Measurements from ENCODE around the gene WSCD2. TPM values are rescaled to one million over a fixed set of nuclear protein-coding genes. Genes with fewer than 3 reads are reported as not detected.

WSCD2 gene
- total RNA-seq, 1 experiment from 2014 or later = not detected

GRCh38 chr12:108109504-108109903 is 19.6 kb upstream of the WSCD2 start:
- Histone ChIP-seq H3K36me3 (ENCODE audit: control insufficient read depth, insufficient read depth, low read length) (no peaks in the 10 kb centered on the region), H3K4me1 (no peaks in the 10 kb centered on the region), H3K4me3 (ENCODE audit: low read depth, low read length) (no peak overlapping the region), H3K9me3 (no peaks in the 10 kb centered on the region), H3K27me3 (replicated peaks; ENCODE audit: control insufficient read depth, insufficient read depth, low read length) (no peaks in the 10 kb centered on the region; the same call in 1 of the 2 replicates)
- Mint-ChIP-seq H3K27ac (ENCODE audit: unreplicated experiment) (no peak overlapping the region), H3K27me3 (ENCODE audit: insufficient read depth, unreplicated experiment) (peaks cover 6% of the 10 kb centered on the region), H3K4me3 (ENCODE audit: unreplicated experiment) (no peak overlapping the region), H3K4me1 (ENCODE audit: low read depth, unreplicated experiment) (no peaks in the 10 kb centered on the region), H3K36me3 (ENCODE audit: insufficient read depth, unreplicated experiment) (peaks cover under 1% of the 10 kb centered on the region), H3K9me3 (ENCODE audit: unreplicated experiment) (no peaks in the 10 kb centered on the region)
- no TSS peak for BruUV-seq (replicated peaks)
- TF ChIP-seq, protein P1, sequence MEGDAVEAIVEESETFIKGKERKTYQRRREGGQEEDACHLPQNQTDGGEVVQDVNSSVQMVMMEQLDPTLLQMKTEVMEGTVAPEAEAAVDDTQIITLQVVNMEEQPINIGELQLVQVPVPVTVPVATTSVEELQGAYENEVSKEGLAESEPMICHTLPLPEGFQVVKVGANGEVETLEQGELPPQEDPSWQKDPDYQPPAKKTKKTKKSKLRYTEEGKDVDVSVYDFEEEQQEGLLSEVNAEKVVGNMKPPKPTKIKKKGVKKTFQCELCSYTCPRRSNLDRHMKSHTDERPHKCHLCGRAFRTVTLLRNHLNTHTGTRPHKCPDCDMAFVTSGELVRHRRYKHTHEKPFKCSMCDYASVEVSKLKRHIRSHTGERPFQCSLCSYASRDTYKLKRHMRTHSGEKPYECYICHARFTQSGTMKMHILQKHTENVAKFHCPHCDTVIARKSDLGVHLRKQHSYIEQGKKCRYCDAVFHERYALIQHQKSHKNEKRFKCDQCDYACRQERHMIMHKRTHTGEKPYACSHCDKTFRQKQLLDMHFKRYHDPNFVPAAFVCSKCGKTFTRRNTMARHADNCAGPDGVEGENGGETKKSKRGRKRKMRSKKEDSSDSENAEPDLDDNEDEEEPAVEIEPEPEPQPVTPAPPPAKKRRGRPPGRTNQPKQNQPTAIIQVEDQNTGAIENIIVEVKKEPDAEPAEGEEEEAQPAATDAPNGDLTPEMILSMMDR (IDR thresholded peaks at IDR 0.05; ENCODE audit: insufficient read depth in 1 of 2, low read depth in 1 of 2, low read length in 1 of 2, severe bottlenecking in 1 of 2, unreplicated experiment in 1 of 2) = no peak
- CTCF ChIA-PET = no interaction called here
- POLR2A ChIA-PET = no interaction called here
- DNase-seq = no peak
- intact Hi-C loops (cut with micrococcal nuclease; ENCODE audit: unreplicated experiment) = no loop called here

- no peak for DNase-seq
- Mint-ChIP-seq H3K27me3 (ENCODE audit: insufficient read depth, unreplicated experiment) (peaks cover 10% of the 10 kb centered on the region), H3K27ac (ENCODE audit: unreplicated experiment) (no peak overlapping the region), H3K9me3 (ENCODE audit: unreplicated experiment) (no peaks in the 10 kb centered on the region), H3K4me3 (ENCODE audit: unreplicated experiment) (no peak overlapping the region), H3K4me1 (ENCODE audit: low read depth, unreplicated experiment) (no peaks in the 10 kb centered on the region), H3K36me3 (ENCODE audit: insufficient read depth, unreplicated experiment) (peaks cover 5% of the 10 kb centered on the region)
- H3K4me1 ChIP-seq = no peaks in the 10 kb centered on the region
- CTCF ChIA-PET = no interaction called here
- BruUV-seq (replicated peaks) = no TSS peak
- POLR2A ChIA-PET = no interaction called here
- H3K9me3 ChIP-seq = no peaks in the 10 kb centered on the region
- intact Hi-C loops (cut with micrococcal nuclease; ENCODE audit: unreplicated experiment) = no loop called here
- TF ChIP-seq, protein P1 (IDR thresholded peaks at IDR 0.05; ENCODE audit: insufficient read depth in 1 of 2, low read depth in 1 of 2, low read length in 1 of 2, severe bottlenecking in 1 of 2, unreplicated experiment in 1 of 2) = no peak
- H3K27me3 ChIP-seq (replicated peaks; ENCODE audit: control insufficient read depth, insufficient read depth, low read length) = no peaks in the 10 kb centered on the region; the same call in 1 of the 2 replicates
- no peaks in the 10 kb centered on the region for H3K36me3 ChIP-seq (ENCODE audit: control insufficient read depth, insufficient read depth, low read length)
- H3K4me3 ChIP-seq (ENCODE audit: low read depth, low read length) = no peak overlapping the region
Observed at GRCh38 chr12:108109954-108110353, 19.1 kb upstream of the WSCD2 start.

GRCh38 chr12:108110844-108111243 is 18.2 kb upstream of the WSCD2 start:
- no peak overlapping the region for H3K27ac Mint-ChIP-seq (ENCODE audit: unreplicated experiment)
- no peak overlapping the region for H3K4me3 ChIP-seq (ENCODE audit: low read depth, low read length)
- CTCF ChIA-PET = interaction anchor here (0.7 kb wide), 1 partner anchor 197 kb away, joined by 3 read pairs; no protein-coding TSS in a partner anchor
- POLR2A ChIA-PET = no interaction called here
- TF ChIP-seq, protein P1 (IDR thresholded peaks at IDR 0.05; ENCODE audit: insufficient read depth in 1 of 2, low read depth in 1 of 2, low read length in 1 of 2, severe bottlenecking in 1 of 2, unreplicated experiment in 1 of 2) = no peak
- H3K4me3 Mint-ChIP-seq (ENCODE audit: unreplicated experiment) = no peak overlapping the region
- H3K27me3 ChIP-seq (replicated peaks; ENCODE audit: control insufficient read depth, insufficient read depth, low read length) = no peaks in the 10 kb centered on the region; the same call in 1 of the 2 replicates
- H3K9me3 ChIP-seq = no peaks in the 10 kb centered on the region
- peaks cover 6% of the 10 kb centered on the region for H3K27me3 Mint-ChIP-seq (ENCODE audit: insufficient read depth, unreplicated experiment)
- no peaks in the 10 kb centered on the region for H3K36me3 ChIP-seq (ENCODE audit: control insufficient read depth, insufficient read depth, low read length)
- DNase-seq = no peak
- peaks cover 5% of the 10 kb centered on the region for H3K36me3 Mint-ChIP-seq (ENCODE audit: insufficient read depth, unreplicated experiment)
- H3K4me1 Mint-ChIP-seq (ENCODE audit: low read depth, unreplicated experiment) = no peaks in the 10 kb centered on the region
- no peaks in the 10 kb centered on the region for H3K9me3 Mint-ChIP-seq (ENCODE audit: unreplicated experiment)
- H3K4me1 ChIP-seq = no peaks in the 10 kb centered on the region
- BruUV-seq (replicated peaks) = no TSS peak
- intact Hi-C loops (cut with micrococcal nuclease; ENCODE audit: unreplicated experiment) = no loop called here
